ENCODE results near the gene SLIT3.

SLIT3 gene

GRCh38 chr5:168681556-168682183 is 619.3 kb downstream of the SLIT3 start:
- DNase-seq, result no peak

DNA sequence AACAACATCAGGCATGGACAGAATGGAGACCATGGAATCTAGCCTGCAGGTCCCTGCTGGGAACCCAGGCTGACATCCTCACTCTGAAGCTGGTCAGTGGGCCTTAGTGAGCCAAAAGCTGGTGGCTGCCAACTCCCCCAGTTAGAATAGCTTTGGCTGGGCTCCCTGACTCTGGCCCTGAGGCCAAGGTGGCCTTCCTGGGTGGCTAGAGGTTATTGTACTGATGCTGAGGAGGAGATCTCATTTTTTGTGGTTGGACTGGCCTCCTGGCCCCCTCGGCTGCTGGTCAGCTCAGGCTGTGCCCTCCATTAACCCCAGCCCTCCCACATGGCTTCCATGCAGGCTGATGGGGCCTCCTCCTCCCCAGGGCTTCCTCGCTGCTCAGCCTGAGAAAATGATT is 620.5 kb downstream of the SLIT3 start:
- no peak for DNase-seq

GRCh38 chr5:168679515-168679920 is 621.4 kb downstream of the SLIT3 start:
- DNase-seq, result peak; percentile 82

GRCh38 chr5:168676501-168676900 is 624.4 kb downstream of the SLIT3 start:
- DNase-seq, result no peak

GRCh38 chr5:168675883-168676408 is 625.0 kb downstream of the SLIT3 start:
- DNase-seq, result no peak

DNA sequence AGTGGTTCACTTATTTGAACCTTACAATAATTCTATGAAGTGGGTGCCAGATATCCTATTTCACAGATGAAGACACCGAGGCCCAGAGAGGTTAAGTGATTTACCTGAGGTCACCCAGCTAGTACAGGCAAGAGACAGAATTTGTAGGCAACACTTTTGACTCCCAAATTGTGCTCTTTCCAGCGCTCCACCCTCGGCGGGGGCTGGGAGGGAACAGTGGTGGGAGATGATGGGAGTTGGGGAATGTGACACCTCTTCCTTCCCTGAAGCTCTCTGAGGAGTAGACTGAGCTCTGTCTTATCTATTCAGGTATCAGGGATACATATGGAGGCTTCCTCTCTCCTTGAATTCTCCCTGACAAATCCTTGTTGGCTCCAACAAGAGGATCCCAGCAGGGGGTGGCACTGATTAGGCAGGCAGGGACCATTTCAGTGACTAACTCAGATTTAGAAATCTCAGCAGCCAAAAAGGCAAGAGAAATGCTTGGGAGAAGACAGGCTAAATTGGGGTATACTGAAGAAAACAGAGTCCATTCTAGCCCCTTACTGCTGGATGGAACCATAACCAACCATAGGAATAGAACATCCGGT is 626.0 kb downstream of the SLIT3 start:
- no peak for DNase-seq

GRCh38 chr5:168672888-168673287 is 628.1 kb downstream of the SLIT3 start:
- no peak for DNase-seq

DNA sequence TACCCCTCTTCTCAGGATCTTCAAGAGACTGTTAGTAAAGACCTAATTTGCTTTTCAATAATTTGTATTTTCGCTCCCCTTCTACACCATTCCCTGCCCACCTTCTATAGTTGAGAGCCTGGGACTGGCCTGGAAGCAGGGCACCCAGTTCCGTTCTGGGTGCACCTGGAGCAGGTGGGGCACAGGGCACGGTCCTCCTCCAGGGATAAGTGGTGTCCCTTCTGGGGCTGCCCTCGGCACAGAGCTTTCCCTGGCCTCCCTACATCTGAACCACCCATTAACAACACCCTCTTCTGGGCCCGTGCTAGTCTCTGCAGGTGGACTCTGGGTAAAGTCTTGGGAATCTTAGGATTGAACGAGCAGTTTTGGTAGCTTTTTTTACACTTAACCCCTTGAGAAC is 628.9 kb downstream of the SLIT3 start:
- DNase-seq, result no peak

GRCh38 chr5:168670881-168671575 is 629.9 kb downstream of the SLIT3 start:
- DNase-seq, result no peak

DNA sequence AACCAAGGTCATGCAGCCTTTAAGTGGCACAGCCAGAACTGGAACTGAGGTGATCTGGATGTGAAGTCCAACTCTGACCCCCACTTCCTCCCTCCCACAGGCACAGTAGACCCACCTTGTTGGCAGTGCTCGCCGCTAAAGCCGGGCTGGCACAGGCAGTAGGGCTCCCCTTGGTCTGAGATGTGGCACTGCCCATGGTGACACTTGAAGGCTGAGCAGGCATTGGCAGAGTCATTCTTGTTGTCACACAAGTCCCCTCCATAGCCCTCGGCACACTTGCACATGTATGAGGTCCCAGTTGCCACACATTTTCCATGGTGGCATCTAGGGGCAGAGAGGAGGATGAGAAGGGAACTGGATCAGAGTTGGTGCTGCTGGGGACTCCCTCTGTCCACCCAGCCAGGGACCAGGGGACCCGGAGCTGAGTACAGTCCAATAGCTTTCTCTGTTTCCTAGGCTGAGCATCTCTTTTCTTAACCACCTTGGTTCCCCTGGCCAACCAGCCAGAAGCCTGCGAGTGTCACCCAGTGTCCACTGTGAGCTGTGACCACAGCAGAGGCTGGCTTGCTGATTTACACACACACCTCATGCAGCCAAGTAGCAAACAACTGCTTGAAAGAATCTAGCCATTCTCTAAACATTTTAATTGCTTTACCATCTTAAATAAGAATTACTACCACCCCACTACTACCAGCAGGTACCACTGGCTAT is 631.1 kb downstream of the SLIT3 start:
- DNase-seq, result no peak

- DNase-seq, result no peak
Observed at GRCh38 chr5:168669156-168669555, 631.8 kb downstream of the SLIT3 start.

GRCh38 chr5:168668078-168668477 is 632.9 kb downstream of the SLIT3 start:
- no peak for DNase-seq

- DNase-seq, result no peak
Observed at GRCh38 chr5:168667301-168667840, 633.6 kb downstream of the SLIT3 start.

DNA sequence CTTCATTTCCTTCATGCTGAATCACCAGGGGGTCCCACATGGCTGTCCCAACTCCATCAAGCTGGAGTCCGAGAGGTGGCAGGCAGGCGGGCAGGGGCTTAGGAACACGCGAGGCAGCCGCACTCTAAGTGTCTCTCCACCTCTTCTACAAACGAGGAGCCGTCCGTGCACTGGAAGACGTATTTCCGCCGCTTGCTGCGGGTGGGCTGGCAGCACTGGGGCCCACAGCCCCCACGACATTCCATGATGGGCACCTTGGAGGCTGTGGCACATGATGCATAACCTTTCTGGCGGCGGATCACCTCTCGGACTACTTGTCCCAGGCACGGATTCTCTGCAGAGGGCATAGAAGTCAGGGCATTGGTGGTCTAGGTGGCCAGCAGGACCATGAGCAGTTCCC is 634.6 kb downstream of the SLIT3 start:
- no peak for DNase-seq

GRCh38 chr5:168663276-168664004 is 637.5 kb downstream of the SLIT3 start:
- DNase-seq, result no peak

GRCh38 chr5:168661593-168662485 is 639.1 kb downstream of the SLIT3 start:
- no peak for DNase-seq

DNA sequence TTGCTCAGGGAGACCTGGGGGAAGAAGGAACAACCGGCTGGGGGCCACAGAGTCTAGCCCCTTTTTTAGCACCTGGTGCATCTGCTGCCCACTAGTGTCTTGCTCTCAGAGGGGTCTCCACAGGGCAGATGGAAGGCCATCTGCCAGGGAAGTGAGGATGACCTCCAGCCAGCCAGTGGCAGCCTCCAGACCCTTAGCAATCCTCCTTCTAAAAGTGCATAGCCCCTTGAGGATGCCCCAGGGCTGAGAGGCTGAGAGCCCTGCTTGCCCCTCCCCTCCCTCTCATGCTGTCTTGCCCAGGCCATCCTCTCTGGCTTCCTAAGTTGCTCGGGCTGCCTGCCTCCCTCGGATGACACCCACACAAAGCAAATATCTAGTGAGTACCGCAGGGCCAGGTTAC is 640.2 kb downstream of the SLIT3 start:
- DNase-seq, result no peak

GRCh38 chr5:168659286-168659847 is 641.6 kb downstream of the SLIT3 start:
- DNase-seq, result no peak

DNA sequence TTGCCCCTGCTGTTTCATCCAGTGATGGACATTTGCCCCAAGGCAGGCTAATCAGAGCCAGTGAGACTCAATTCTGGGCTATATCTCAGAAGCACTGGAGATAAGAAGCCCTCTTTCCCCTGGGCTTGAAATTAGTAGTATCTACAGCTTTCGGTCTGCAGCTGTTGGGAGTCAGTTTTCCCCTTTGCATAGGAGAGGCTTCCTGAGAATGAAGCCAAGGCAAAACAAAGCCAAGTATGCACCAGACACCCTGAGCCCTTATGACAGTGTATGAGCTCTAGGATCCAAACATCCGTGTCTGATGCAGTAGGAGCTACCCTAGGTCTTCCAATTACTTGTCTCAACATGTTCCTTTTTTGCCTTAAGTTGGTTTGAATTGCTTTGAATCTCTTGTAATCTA is 642.5 kb downstream of the SLIT3 start:
- no peak for DNase-seq

- no peak for DNase-seq
Observed at GRCh38 chr5:168656633-168657032, 644.3 kb downstream of the SLIT3 start.

- DNase-seq, result no peak
Observed at GRCh38 chr5:168655316-168655715, 645.6 kb downstream of the SLIT3 start.

Measured in activated CD8-positive, alpha-beta memory T cell treated with anti-CD3 and anti-CD28 coated beads for 24 hours (primary cell).